WTC11 (cell line): Measurements from ENCODE around the gene H2AZ1. TPM values are rescaled to one million over a fixed set of nuclear protein-coding genes. Genes with fewer than 3 reads are reported as not detected.

Experiments
- ATAC-seq: fragments of 200-7000 bp; cut with Tn5 transposase; 2 replicates; pipeline ENCODE4 v1.10.0; 2021; ENCODE audit warnings: mild to moderate bottlenecking, moderate library complexity
- CTCF ChIA-PET: fragments of 300-600 bp; sonication (Branson Sonifier 250); formaldehyde crosslinking; loops from one replicate; lab custom pipeline; 2021; ENCODE audit warnings: antibody characterized with exemption; lab: Charles Lee
- POLR2A ChIA-PET: fragments of 350-600 bp; sonication (Branson Sonifier 250); formaldehyde crosslinking; loops from one replicate; lab custom pipeline; 2021; ENCODE audit warnings: antibody characterized with exemption; lab: Charles Lee
- DNase-seq: peaks from one replicate; pipeline ENCODE4 v3.0.0; 2021; ENCODE audit warnings: low spot score
- H3K27ac Mint-ChIP-seq: 2 replicates; pipeline ENCODE4 v1.8.0; 2021; ENCODE audit warnings: mixed read lengths
- H3K27me3 Mint-ChIP-seq: 2 replicates; pipeline ENCODE4 v1.8.0; 2021; ENCODE audit warnings: low read depth, mild to moderate bottlenecking, moderate library complexity, mixed read lengths
- H3K36me3 Mint-ChIP-seq: 2 replicates; pipeline ENCODE4 v1.8.0; 2021; ENCODE audit warnings: mixed read lengths
- H3K4me1 Mint-ChIP-seq: 2 replicates; pipeline ENCODE4 v1.8.0; 2022; ENCODE audit warnings: mixed read lengths
- H3K4me3 Mint-ChIP-seq: 2 replicates; pipeline ENCODE4 v1.8.0; 2021; ENCODE audit warnings: mild to moderate bottlenecking, moderate library complexity, mixed read lengths
- H3K9me3 Mint-ChIP-seq: 2 replicates; pipeline ENCODE4 v1.8.0; 2021; ENCODE audit warnings: mixed read lengths
- ATF1 ChIP-seq: sonication (generic); formaldehyde crosslinking; IDR thresholded peaks from 2 replicates; pipeline ENCODE4 v1.8.1; 2023; ENCODE audit warnings: mild to moderate bottlenecking, moderate library complexity, missing genetic modification reagents
- CREB1 ChIP-seq: sonication (generic); formaldehyde crosslinking; IDR thresholded peaks from 2 replicates; pipeline ENCODE4 v1.8.0; 2023; ENCODE audit warnings: mild to moderate bottlenecking, missing genetic modification reagents
- FOXJ3 ChIP-seq: sonication (generic); formaldehyde crosslinking; IDR thresholded peaks from 2 replicates; pipeline ENCODE4 v1.9.0; 2021; ENCODE audit warnings: missing genetic modification reagents, mild to moderate bottlenecking, borderline replicate concordance
- HMGXB4 ChIP-seq: sonication (generic); formaldehyde crosslinking; IDR thresholded peaks from 2 replicates; pipeline ENCODE4 v1.8.1; 2023; ENCODE audit warnings: mild to moderate bottlenecking, moderate library complexity, missing genetic modification reagents
- PRDM15 ChIP-seq: sonication (generic); formaldehyde crosslinking; IDR thresholded peaks from 2 replicates; pipeline ENCODE4 v1.8.0; 2022; ENCODE audit warnings: missing genetic modification reagents
- PRRX2 ChIP-seq: fragments of 250-450 bp; sonication (Bioruptor Pico); IDR thresholded peaks from 2 replicates; pipeline ENCODE4 v1.8.0; 2021; ENCODE audit warnings: mild to moderate bottlenecking
- SMAD3 ChIP-seq: sonication (generic); formaldehyde crosslinking; IDR thresholded peaks from 2 replicates; pipeline ENCODE4 v1.8.0; 2022; ENCODE audit warnings: missing genetic modification reagents, mild to moderate bottlenecking, borderline replicate concordance
- TEAD4 ChIP-seq: sonication (generic); formaldehyde crosslinking; IDR thresholded peaks from 2 replicates; pipeline ENCODE4 v1.8.0; 2022; ENCODE audit warnings: mild to moderate bottlenecking, missing genetic modification reagents
- ZNF219 ChIP-seq: sonication (generic); formaldehyde crosslinking; IDR thresholded peaks from 2 replicates; pipeline ENCODE4 v1.8.0; 2023; ENCODE audit warnings: missing genetic modification reagents, mild to moderate bottlenecking, borderline replicate concordance
- ZNF512 ChIP-seq: sonication (generic); formaldehyde crosslinking; IDR thresholded peaks from 2 replicates; pipeline ENCODE4 v1.8.1; 2022; ENCODE audit warnings: missing genetic modification reagents, borderline replicate concordance
- total RNA-seq: library from RNA; stranded (reverse); gene quantifications from 3 replicates; pipeline ENCODE4 v1.2.3, GENCODE V29; 2021
- TF ChIP-seq, protein P1 (sequence below): sonication (generic); formaldehyde crosslinking; IDR thresholded peaks from 2 replicates; pipeline ENCODE4 v1.8.1; 2022; ENCODE audit warnings: low read depth, mild to moderate bottlenecking, moderate library complexity, missing genetic modification reagents, borderline replicate concordance
- TF ChIP-seq, protein P2 (sequence below): sonication (generic); formaldehyde crosslinking; IDR thresholded peaks from 2 replicates; pipeline ENCODE4 v1.8.1; 2022; ENCODE audit warnings: low read depth, missing genetic modification reagents, borderline replicate concordance
- TF ChIP-seq, protein P3 (sequence below): sonication (generic); formaldehyde crosslinking; conservative IDR thresholded peaks from 2 replicates; pipeline ENCODE4 v1.8.1; 2023; ENCODE audit warnings: mild to moderate bottlenecking, low read depth, missing genetic modification reagents, moderate library complexity

Gene H2AZ1
- total RNA-seq, 1 experiment from 2014 or later: 684 TPM

GRCh38 chr4:99949999-99950912, at the start of gene H2AZ1 (continued):
- TF ChIP-seq, protein P1, sequence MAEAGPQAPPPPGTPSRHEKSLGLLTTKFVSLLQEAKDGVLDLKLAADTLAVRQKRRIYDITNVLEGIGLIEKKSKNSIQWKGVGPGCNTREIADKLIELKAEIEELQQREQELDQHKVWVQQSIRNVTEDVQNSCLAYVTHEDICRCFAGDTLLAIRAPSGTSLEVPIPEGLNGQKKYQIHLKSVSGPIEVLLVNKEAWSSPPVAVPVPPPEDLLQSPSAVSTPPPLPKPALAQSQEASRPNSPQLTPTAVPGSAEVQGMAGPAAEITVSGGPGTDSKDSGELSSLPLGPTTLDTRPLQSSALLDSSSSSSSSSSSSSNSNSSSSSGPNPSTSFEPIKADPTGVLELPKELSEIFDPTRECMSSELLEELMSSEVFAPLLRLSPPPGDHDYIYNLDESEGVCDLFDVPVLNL: no peak
- TF ChIP-seq ZNF512 (CRISPR knock-in tag): no peak

- no peaks in the 10 kb centered on the region for H3K36me3 Mint-ChIP-seq
- no peaks in the 10 kb centered on the region for H3K27me3 Mint-ChIP-seq
- ATAC-seq (peak; percentile 47; the same call in 1 of the 2 replicates), DNase-seq (no peak)
- no peaks in the 10 kb centered on the region for H3K9me3 Mint-ChIP-seq
- no peak overlapping the region for H3K4me3 Mint-ChIP-seq
- TF ChIP-seq CREB1 (CRISPR knock-in tag) (no peak), ATF1 (CRISPR knock-in tag) (no peak), HMGXB4 (no peak), PRRX2 (CRISPR knock-in tag) (no peak), ZNF219 (no peak), TEAD4 (no peak), SMAD3 (CRISPR knock-in tag) (no peak)
- H3K27ac Mint-ChIP-seq: no peak overlapping the region
- ChIA-PET CTCF (interaction anchor here (0.6 to 2.4 kb wide), 24 partner anchors 8 to 1372 kb away, joined by 3 to 42 read pairs (median 4); partner anchors contain the start of gene H2AZ1), POLR2A (no interaction called here)
- H3K4me1 Mint-ChIP-seq: peaks cover 12% of the 10 kb centered on the region
Measured at GRCh38 chr4:99998062-99998867, 48.2 kb upstream of the H2AZ1 start.

- Mint-ChIP-seq H3K4me1 (no peaks in the 10 kb centered on the region), H3K27me3 (no peaks in the 10 kb centered on the region), H3K27ac (no peak overlapping the region), H3K36me3 (no peaks in the 10 kb centered on the region), H3K9me3 (no peaks in the 10 kb centered on the region), H3K4me3 (no peak overlapping the region)
- ChIA-PET CTCF (no interaction called here), POLR2A (no interaction called here)
- DNase-seq: no peak
- ATAC-seq: no peak
- TF ChIP-seq HMGXB4: no peak
- no peak for TF ChIP-seq PRDM15 (CRISPR knock-in tag)
- no peak for TF ChIP-seq FOXJ3 (CRISPR knock-in tag)
- TF ChIP-seq, protein P2, sequence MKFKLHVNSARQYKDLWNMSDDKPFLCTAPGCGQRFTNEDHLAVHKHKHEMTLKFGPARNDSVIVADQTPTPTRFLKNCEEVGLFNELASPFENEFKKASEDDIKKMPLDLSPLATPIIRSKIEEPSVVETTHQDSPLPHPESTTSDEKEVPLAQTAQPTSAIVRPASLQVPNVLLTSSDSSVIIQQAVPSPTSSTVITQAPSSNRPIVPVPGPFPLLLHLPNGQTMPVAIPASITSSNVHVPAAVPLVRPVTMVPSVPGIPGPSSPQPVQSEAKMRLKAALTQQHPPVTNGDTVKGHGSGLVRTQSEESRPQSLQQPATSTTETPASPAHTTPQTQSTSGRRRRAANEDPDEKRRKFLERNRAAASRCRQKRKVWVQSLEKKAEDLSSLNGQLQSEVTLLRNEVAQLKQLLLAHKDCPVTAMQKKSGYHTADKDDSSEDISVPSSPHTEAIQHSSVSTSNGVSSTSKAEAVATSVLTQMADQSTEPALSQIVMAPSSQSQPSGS (CRISPR knock-in tag): no peak
- TF ChIP-seq, protein P3, sequence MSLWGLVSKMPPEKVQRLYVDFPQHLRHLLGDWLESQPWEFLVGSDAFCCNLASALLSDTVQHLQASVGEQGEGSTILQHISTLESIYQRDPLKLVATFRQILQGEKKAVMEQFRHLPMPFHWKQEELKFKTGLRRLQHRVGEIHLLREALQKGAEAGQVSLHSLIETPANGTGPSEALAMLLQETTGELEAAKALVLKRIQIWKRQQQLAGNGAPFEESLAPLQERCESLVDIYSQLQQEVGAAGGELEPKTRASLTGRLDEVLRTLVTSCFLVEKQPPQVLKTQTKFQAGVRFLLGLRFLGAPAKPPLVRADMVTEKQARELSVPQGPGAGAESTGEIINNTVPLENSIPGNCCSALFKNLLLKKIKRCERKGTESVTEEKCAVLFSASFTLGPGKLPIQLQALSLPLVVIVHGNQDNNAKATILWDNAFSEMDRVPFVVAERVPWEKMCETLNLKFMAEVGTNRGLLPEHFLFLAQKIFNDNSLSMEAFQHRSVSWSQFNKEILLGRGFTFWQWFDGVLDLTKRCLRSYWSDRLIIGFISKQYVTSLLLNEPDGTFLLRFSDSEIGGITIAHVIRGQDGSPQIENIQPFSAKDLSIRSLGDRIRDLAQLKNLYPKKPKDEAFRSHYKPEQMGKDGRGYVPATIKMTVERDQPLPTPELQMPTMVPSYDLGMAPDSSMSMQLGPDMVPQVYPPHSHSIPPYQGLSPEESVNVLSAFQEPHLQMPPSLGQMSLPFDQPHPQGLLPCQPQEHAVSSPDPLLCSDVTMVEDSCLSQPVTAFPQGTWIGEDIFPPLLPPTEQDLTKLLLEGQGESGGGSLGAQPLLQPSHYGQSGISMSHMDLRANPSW (CRISPR knock-in tag): no peak
Measured at GRCh38 chr4:99991741-99992140, 41.7 kb upstream of the H2AZ1 start.
